H1 (cell line): ENCODE data around the gene BCAS3. TPM values are rescaled to one million over a fixed set of nuclear protein-coding genes. Genes with fewer than 3 reads are reported as not detected.

ENCODE experiments used
- CHD7 ChIP-seq: fragments of 300-600 bp; sonication (generic); IDR thresholded peaks from 2 replicates; pipeline ENCODE4 v1.7.1; 2012; ENCODE audit warnings: low read length, moderate library complexity, mild to moderate bottlenecking, inconsistent platforms; ENCODE audit not compliant: insufficient replicate concordance
- EGR1 ChIP-seq: IDR thresholded peaks from 2 replicates; pipeline ENCODE4 v1.6.1; 2011; ENCODE audit warnings: low read depth, low read length, borderline replicate concordance
- KDM4A ChIP-seq: IDR thresholded peaks from one replicate; pipeline ENCODE4 v1.7.1; 2012; ENCODE audit warnings: low read depth, mild to moderate bottlenecking, moderate library complexity, low read length, inconsistent platforms; ENCODE audit not compliant: severe bottlenecking
- POLR2A ChIP-seq, 2 experiments: IDR thresholded peaks; 1 replicate in 1 of 2; 2 replicates in 1 of 2; pipeline ENCODE4 v1.6.1; 2011; ENCODE audit warnings: low read depth in 2 of 2, low read length in 2 of 2, mild to moderate bottlenecking in 2 of 2; ENCODE audit errors: control extremely low read depth in 1 of 2
- SP1 ChIP-seq: IDR thresholded peaks from 2 replicates; pipeline ENCODE4 v1.6.1; 2011; ENCODE audit warnings: low read depth, low read length
- polyA plus RNA-seq, 7 experiments: library from polyadenylated mRNA; depleted of rRNA in 3 of 7; stranded (reverse) in 5 of 7; unstranded in 2 of 7; fragments of >200 nt in 5 of 7; fragments of 200-250 nt in 2 of 7; gene quantifications; 1 replicate in 5 of 7; 2 replicates in 1 of 7; 4 replicates in 1 of 7; pipeline versions ENCODE4 v1.2.1 to v1.2.3, GENCODE V29; 2011 to 2013; ENCODE audit warnings: missing spikeins in 2 of 7, mixed read lengths in 2 of 7
- total RNA-seq: library from RNA; stranded (reverse); fragmentation: NEBNext Ultra II Directional; extraction: Animal tissue kit (Norgen Biotek cat#: 25700); gene quantifications from 2 replicates; pipeline ENCODE4 v1.2.1, GENCODE V29; 2021

The BCAS3 gene
- total and polyA plus RNA-seq, 2 of the 8 experiments (the other 6 are each of a cell fraction or from before 2014, with no cell fraction given): 9.9 to 13.3 TPM

- TF ChIP-seq CHD7: no peak
- TF ChIP-seq SP1: no peak
- TF ChIP-seq POLR2A (IDR thresholded peaks at IDR 0.05; ENCODE audit: control extremely low read depth in 1 of 2, low read depth in 2 of 2, low read length in 2 of 2): no peak
- peak; percentile 50 for TF ChIP-seq KDM4A
- TF ChIP-seq EGR1: no peak
These were observed 726.9 kb downstream of the BCAS3 start (continued) for GRCh38 chr17:61404663-61404912.
